A549 treated with AZD2906 at 1 μM for 4 hours (cell line): ENCODE measurements around the gene JAKMIP1. TPM values are rescaled to one million over a fixed set of nuclear protein-coding genes. Genes with fewer than 3 reads are reported as not detected.

Source experiments
- total RNA-seq: library from RNA; stranded (reverse); fragments of 200-300 nt; extraction: Qiagen RNA extraction; gene quantifications from 5 replicates; pipeline ENCODE4 v1.2.3, GENCODE V29; 2022

Gene JAKMIP1
- 0.02 to 0.06 TPM in 2 of 5 replicates, not detected in the others for total RNA-seq

DNA sequence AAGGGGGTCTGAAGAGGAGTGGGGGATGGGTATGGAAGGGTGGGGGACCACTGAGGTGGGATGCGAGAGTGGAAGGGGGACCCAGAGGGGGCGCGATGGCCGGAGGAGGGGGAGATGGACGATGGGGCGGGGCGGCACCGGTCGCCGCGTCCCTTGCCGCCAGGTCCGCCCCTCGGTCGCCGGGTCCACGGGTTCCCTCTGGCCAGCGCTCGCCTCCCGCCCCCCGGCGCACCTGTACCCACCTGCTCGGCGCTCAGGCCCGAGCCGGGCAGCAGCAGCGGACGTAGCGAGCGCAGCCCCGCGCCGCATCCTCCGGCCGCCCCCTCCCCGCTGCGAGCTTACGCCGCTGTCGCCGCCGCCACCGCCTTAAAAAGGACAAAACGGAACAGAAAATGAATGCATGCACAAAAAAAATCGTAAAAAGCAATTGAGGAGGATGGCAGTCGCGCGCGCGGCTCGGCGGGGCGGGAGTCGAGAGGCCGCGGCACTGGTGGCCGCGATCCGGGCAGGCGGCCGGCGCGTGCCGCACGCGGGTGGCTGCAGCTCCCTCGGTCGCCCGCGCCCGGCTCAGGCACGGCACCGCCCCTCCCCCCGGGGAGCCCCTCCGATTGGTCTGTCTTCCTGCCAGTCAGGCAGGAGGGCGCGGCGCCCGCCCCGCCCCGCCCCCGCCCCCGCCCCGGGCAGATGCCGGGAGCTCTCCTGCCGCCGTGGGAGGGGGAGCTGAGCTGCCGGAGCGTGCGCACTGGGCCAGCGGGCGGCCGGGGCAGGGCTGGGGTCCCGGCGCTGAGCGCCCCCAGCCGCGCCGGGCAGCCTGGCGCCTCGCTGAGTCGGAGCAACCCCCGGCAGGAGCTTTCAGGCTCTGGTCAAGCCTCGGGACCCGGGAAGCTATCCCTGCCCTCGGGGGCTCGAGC lies at the start of gene JAKMIP1:
Gene JAKMIP1, minus strand, starts transcription at position 539 of the 911 bp plus-strand sequence. CDS start 87,699 bp downstream, outside the sequence.

DNA sequence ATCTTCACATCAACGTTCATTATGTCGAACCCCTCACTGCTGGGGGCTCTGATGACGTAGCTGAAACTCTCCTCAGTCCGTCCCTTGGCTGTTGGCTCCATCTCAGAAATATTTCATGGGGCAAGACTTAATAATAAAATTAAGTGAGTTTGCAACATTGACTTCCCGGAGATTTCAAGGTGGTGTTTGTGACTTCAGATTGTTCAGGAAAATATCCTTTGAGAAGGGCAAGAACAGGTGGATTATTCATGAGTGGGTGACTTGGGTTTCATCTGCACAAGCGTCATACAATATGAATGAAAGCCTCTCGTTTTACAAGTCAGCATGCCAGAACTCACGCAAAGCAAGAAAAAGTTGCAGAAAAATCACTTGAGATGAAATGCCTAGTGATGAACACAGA lies 182.0 kb downstream of the JAKMIP1 start, which contains the start of gene C4orf50:
Gene C4orf50, minus strand, starts transcription at position 101 of the 400 bp plus-strand sequence.

Other genes with a start within 250 kb of the JAKMIP1 start
- not detected in 5 replicates for gene C4orf50, start 182.1 kb downstream of the JAKMIP1 start, total RNA-seq
- gene WFS1, start 69.3 kb upstream of the JAKMIP1 start, total RNA-seq: 11.1 to 12.8 TPM (median 12.2 TPM) in 5 replicates